Stimulated activated CD4-positive, alpha-beta T cell treated with anti-CD3 and anti-CD28 coated beads, Interleukin-2, amount 100 ng/mL, for 24 hours (primary cell): Measurements from ENCODE around the gene RAB1B.
A peak's percentile ranks its signal among the peaks of the same experiment; 100 is the strongest.
"Not testable (repeated sequence)": the region's sequence is repeated elsewhere in the genome, so short reads cannot be mapped to it uniquely, and the experiment has no call there.

Source experiments
- DNase-seq, 2 donors: peaks; one replicate each; pipeline ENCODE4 v3.0.0-alpha.2; 2020

Gene RAB1B

DNA sequence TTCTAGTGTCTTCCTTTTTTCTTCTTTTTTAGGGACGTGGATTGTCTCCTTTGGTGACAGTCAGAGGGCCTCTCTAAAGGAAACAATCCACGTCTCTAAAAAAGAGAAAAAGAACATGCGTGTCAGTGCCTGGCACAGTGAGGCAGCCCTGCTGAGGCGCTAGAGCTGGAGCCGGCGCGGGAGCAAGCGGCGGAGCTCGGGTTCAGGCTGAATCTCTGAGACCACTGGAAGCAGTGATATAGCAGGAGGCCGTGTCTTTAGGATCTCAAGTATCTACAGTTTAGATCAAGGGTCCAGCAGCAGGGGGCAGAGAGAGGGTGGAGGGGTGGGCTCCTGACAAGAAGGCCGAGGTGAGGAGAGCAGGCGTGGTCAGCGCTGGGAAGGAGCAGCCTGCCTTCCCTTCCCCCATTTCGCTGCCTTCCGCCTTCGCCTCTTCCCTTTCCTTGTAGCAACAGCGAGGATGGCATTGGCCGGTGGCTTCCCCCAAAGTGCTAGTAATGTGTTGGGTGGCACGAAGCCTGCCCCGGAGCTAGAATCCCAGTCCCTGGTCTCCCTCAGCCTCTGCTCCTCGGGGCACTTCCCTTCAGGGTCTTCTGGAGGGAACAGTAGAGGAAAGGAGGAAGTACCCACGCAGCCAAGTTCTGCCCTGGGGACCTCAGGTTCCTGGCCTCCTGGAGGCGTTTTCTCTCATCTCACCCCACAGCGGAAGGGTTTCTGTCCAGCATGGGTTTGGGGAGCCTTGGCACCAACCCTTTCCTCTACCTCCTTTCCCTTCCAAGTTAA lies 28.2 kb upstream of the RAB1B start:
- DNase-seq, result no peak

DNA sequence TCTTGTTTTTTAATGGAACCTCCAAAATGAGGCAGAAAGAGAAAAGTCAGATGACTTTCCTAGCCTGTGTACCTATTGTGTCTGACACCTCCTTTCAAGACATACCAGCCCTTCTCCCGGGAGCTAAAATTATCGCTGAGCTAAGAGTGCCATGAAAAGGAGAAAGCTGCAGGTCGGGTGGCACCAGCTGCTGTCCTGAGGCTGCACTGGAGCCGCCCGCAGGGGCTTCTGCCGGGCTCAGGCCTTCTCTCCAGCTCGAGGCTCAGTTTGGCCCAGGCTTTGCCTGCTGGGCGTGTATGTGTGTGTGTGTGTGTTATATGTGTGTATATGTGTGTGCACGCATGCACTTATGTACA lies 27.7 kb upstream of the RAB1B start:
- no peak for DNase-seq

DNA sequence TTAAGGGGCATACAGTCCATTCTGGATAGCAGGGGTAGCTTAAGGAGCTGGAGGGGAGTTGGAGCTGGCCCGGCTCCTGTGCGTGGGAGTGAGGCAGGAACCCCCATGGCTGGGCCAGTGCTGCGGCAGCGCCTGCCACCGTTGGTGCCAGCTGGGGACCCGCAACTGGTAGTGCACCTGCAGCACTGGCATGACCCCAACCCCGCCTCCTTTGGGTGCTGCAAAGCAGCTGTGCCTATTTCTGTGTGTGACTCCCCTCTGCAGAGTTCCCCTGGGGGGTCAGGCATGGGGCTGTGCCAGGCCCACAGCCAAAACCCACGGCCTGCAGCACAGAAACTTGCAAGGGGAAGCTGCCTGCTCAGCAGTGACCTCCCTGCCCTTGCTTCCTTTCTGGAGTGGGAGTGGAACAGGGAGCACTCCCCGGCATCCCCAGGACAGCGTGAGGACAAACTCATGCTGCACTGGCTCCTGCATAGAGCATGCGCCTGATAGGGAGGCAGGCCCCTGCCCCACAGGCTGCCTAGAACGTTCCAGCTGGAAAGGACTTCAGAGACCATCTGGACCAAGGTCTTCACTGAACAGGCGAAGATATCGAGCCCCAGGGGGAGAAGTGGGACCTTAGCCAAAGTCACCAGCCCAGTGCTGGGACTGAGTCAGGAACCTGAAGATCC lies 26.2 kb upstream of the RAB1B start:
- DNase-seq, result no peak

DNA sequence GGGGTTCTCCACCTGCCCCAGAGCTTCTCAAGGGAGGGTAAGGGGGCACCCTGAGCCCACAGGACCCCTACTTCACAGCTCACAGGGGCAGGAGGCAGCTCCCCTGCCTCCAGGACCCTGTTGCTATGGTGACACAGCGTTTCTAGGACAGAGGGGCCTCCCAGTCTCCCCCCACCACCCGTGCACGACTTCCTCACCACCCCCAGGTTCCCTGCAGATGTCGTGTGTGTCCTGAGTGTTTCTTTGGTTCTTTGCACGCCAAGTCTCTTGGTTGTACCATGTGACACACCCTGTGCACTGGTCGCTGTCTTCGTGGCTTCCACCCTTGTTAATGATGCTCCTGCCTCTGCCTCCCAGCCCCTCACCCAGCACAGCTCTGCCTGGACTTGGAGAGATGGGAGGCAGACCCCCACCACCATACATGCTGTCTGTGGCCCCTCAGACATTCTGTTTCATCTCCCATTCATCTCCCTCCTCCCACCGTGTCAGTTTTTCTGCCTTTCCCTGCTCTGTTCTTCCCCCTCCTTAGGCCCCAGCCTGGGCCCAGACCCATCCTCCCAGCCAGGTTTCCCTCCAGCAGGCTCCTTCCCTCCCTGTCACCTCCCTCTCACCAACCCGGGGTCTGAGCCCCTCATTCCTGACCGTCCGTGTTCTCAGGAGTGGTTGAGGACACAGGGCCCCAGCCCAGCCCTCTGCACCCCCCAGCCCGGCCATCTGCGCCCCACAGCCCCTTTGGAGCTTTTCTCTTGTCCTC lies 24.5 kb upstream of the RAB1B start:
- DNase-seq, result no peak

DNA sequence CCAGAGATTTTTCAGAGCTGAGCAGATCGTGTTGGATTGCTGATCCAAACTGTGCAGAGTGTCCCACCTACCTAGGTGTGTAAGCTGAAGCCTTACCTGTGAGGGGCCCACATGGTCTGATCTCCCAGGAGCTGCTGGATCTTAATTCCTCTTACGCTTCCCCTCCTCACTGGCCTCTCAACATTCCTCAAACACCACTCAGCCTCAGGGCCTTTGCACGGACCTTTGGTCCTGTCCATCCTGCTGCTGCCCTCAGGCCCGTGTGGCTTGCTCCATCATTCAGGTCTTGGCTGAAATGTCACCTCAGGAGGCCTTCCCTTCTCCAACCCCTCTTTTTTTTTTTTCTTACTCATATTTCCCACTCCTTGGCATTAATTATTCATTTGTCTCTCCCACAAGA lies 21.1 kb upstream of the RAB1B start:
- no peak for DNase-seq

DNA sequence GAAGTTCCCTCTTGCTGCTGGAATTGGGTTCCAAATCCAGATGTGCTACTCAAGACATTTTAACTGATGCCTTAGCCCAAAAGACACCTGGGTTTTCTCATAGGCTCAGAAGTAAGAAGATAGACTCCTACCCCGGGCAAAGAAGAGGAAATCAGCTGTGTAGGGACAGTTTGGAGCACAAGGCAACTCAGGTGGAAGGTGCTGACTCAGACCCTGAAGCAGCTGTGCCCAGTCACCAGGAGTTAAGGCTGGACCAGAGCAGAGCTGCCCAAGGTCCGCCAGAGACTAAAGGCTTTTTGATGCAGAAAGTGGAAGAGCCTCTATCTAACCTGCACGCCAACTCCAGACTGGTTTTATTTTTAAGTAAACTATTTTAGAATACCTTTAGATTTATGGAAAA lies 20.6 kb upstream of the RAB1B start:
- no peak for DNase-seq

DNA sequence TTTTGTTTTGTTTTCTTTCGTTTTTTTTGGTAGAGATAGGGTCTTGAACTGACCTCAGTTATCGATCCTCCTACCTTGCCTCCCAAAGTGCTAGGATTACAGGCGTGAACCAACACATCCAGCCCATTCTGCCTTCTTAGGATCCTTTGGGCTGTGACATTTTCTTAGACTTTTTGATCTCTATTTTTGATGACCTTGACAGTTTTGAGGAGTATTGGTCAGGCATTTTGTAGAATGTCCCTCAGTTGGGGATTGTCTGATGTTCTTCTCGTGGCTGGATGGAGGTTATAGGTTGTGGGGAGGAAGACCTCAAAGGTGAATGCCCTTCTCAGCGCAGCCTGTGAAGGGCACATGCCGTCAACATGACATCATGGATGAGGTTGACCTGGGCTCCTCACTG lies 19.5 kb upstream of the RAB1B start:
- DNase-seq, result no peak

DNA sequence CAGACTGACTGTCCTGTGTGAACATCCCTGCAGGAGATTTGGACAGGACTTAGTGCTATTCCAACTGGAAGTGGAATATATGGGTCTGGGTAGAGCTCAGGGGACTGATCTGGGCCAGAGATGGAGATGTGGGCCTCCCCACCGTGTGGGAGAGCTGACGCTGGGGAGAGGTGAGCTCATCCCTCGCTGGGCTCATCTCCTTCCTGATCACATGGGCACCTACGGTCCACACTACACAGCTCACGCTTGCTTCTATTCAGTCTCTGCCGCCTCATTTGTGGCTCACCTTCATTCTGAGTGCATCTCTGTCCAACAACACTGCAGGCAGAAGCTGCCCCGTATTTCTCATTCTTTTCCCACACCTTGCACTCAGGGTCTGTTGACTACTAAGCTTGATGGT lies 16.6 kb upstream of the RAB1B start:
- DNase-seq, result no peak

DNA sequence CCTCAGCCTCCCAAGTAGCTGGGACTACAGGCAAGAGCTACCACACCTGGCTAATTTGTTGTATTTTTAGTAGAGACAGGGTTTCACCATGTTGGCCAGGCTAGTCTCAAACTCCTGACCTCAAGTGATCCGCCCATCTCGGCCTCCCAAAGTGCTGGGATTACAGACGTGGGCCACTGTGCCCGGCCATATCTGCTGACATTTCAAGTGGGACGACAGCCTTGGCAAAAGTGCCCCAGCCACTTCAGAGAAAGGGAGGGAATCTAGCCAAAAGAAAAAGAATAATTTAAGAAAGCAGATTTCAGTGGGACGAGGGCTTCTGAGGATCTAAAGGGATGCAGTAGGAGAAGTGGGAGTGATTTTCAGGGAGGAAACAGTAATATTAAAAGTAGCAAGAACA lies 15.4 kb upstream of the RAB1B start:
- DNase-seq, result not testable (repeated sequence)

DNA sequence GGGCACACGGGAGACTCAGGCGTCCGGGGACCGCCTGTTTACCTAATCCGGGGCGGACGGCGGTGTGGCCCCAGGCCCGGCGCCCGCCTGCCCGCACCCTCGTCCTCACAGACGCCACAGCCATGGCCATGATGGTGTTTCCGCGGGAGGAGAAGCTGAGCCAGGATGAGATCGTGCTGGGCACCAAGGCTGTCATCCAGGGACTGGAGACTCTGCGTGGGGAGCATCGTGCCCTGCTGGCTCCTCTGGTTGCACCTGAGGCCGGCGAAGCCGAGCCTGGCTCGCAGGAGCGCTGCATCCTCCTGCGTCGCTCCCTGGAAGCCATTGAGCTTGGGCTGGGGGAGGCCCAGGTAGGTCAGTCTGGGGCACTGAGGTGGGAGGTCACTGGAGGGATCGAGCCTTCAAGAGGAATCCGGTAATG lies 10.0 kb upstream of the RAB1B start:
- no peak for DNase-seq

DNA sequence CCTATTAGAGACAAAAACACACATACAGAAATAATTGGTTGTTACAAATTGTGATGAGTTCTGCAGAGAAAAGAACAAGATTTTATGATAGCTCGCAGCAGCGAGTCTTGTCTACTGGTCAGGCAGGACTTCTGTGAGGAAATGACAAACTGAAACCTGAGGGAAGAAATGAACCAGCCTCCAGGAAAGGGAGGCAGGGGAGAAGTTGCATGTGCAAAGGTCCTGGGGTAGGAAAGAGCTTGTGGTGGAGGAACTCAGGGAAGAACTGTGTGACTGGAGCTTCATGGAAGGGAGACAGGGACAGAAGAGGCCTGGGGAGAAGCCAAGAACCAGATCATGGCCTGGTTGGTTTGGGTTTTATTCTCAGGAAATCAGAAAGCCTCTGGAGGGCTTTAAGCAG lies 9.2 kb upstream of the RAB1B start:
- no peak for DNase-seq

DNA sequence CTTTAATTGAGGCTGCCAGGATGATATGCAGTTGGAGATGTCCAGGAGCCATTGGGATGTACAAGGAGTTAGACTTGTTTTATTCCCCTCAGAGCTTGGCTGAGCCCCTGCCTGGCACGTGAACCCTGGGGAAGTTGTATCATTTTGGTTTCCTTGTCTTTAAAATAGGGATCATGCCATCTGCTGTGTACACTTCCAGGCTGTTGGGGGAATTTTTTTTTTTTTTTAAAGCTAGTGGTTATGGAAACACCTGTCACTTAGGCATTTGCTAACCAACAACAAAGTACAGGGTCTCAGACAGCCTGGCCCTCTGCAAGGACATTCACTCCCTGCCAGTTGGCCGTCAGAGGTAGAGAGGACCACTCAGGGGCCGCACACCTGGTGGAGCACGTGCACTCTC lies 8.5 kb upstream of the RAB1B start:
- DNase-seq, result no peak

DNA sequence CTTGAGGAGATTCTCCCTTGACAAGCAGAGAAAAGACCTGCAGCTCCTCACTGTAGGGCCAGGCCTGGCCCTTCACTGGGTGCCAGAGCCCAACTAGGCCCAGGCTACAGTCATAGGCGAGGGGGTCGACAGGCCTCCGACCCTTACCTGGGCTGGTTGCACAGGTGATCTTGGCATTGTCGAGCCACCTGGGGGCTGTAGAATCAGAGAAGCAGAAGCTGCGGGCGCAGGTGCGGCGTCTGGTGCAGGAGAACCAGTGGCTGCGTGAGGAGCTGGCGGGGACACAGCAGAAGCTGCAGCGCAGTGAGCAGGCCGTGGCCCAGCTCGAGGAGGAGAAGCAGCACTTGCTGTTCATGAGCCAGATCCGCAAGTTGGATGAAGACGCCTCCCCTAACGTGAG lies 6.9 kb upstream of the RAB1B start:
- DNase-seq, result no peak

DNA sequence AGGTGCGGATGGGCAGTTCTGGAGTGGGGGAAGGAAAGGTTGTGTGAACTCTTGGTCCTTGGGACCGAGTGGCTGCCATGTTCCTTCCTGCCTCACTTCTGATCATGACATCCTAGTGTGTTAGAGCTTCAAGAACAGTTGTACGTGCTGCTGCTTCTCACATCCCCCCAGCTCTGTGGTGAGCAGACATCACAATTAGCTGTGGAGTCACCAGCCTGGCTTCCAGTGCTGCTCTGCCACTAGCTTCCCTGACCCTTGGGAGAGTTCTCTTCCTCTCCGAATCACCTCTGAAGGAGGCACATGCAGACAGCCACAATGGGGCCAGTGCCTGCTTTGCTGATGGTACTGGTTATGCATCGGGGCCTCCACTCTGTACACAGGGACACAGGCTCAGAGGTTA lies 6.2 kb upstream of the RAB1B start:
- no peak for DNase-seq

DNA sequence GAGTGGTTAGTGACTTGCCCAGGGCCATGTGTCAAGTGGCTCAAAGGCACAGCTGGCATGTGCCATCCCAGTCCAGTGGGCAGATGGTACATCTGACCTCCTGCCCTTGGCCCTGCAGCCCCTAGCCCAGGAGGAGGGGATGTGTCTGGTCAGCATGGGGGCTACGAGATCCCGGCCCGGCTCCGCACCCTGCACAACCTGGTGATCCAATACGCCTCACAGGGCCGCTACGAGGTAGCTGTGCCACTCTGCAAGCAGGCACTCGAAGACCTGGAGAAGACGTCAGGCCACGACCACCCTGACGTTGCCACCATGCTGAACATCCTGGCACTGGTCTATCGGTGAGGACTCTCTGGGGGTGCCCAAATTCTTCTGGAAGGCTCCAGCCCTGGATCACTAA lies 5.7 kb upstream of the RAB1B start:
- DNase-seq, result no peak

DNA sequence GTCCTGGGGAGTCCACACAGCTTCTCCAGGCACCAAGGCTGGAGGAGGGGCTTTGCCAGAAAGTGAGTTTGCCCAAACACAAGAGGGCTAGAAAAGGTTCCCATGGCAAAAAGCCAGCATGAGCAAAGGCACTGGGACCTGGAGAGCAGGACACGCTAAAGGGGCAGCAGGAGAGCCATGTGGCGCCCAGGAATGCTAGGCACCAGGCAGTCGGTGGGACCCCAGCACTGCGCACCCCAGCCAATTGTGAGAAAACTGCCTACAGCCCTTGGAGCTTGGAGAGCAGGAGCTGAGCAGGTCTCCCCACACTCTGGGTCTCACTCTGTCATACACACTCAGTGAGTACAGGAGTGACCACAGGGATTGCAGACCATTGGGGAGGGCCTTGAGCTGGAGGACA lies 5.2 kb upstream of the RAB1B start:
- DNase-seq, result no peak

DNA sequence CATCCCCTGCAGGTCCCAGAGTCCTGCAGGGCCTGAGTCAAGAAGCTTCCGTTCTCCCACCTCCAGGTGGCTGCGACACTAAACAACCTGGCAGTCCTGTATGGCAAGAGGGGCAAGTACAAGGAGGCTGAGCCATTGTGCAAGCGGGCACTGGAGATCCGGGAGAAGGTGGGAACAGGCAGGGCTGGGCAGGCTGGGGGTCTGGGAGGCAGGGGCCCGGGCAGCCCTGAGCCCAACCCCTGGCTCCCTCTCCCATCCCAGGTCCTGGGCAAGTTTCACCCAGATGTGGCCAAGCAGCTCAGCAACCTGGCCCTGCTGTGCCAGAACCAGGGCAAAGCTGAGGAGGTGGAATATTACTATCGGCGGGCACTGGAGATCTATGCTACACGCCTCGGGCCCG lies 4.7 kb upstream of the RAB1B start:
- DNase-seq, result no peak

DNA sequence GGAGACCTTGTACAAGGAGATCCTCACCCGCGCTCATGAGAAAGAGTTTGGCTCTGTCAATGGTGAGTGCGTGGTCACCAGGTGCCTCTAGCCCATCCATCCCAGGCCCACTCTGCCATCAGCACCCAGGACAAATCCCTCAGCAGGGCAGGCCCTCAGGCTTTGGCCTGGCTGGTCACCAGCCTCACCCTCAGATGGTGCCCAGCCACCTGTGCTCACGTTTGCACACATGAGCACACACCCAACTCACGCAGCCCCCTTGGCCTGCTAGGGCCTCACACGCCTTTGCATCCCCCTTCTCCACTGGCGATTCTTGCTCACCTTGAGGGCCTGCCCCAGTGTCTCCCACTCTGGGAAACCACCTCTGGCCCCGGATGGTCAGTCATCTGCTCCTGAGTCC lies 4.1 kb upstream of the RAB1B start:
- no peak for DNase-seq

DNA sequence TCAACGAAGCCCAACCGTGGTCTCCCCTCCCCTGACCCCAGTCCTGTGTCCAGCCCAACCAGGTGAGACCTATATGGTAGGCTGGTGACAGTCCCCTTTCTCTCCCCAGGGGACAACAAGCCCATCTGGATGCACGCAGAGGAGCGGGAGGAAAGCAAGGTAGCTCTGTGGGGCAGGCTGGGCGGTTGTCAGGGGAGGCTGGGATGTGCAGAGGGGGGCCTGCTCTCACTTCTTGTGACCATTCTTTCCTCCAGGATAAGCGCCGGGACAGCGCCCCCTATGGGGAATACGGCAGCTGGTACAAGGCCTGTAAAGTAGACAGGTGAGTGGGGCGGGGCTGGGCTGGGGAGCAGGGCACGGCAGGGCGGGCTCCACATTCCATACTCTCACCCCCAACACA lies 3.5 kb upstream of the RAB1B start:
- peak; percentile 51 to 62 for DNase-seq

DNA sequence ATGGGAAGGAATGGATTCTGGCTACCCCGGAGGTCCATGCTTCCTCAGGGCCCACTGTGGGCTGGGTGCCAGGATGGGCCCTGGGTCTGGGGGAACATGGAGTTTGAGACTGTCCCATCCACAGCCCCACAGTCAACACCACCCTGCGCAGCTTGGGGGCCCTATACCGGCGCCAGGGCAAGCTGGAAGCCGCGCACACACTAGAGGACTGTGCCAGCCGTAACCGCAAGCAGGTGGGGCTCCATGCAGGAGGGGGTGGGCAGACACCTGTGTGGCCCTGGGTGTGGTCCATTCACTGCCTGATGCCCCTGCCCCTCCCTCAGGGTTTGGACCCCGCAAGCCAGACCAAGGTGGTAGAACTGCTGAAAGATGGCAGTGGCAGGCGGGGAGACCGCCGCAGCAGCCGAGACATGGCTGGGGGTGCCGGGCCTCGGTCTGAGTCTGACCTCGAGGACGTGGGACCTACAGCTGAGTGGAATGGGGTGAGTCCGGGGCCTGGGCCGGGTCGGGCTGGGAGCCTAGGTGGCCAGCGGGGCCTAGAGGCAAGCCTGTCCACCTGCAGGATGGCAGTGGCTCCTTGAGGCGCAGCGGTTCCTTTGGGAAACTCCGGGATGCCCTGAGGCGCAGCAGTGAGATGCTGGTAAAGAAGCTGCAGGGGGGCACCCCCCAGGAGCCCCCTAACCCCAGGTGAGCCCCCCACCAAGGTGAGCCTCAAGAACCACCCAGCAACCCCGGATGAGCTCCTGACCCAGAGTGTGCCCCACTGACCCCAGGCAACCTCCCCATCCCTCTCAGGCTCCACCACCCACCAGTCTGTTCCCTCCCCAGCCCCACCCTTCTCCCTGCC lies 2.7 kb upstream of the RAB1B start:
- no peak for DNase-seq

DNA sequence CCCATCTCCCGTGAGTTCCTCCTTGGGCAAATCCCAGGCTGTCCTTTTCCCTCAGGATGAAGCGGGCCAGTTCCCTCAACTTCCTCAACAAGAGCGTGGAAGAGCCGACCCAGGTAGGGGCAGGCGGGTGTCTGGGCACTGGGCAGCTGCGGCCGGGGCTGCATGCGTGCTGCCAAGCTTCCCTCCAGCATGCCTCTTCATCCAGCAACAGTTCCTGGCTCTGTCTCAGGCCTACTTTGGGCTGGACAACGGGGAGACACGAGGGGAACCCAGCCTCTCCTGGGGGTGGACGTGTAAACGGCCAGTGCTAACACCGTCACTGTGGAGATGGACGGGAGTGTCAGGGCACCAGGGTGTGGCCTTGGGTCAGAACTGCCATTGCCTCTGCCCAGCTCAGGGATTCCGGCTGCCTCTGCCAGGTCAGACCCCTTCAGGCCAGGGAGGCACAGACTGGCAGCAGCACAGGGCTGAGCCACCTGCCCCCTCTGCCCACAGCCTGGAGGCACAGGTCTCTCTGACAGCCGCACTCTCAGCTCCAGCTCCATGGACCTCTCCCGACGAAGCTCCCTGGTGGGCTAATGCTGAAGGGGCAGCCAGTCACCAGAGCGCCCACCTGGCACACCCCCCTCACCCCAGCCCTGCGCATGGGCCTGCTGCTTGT lies 1.9 kb upstream of the RAB1B start:
- DNase-seq, result no peak

DNA sequence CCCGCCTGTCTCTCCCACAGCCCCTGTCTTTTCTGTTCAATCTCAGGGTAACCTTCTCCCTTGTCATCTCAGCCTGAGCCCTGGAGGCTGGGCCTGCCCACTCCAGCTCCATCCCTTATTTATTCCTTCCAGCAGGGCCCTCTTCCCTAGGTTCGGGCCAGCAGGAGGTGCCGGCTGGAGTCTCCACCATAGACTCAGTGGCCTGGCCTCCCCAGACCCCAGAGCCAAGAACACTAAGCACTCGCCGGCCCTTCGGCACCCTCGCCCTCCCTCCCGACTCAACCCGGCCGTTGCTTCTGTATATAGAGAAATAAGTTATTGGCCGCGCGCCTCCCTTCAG lies 1.4 kb upstream of the RAB1B start:
- DNase-seq, result no peak
